ENCODE measurements around the gene HEATR5B. TPM values are rescaled to one million over a fixed set of nuclear protein-coding genes. Genes with fewer than 3 reads are reported as not detected.

The HEATR5B gene
- total and polyA plus RNA-seq, 2 of the 8 experiments (the other 6 are each of a cell fraction or from before 2014, with no cell fraction given), result 7.0 to 12.6 TPM

GRCh38 chr2:36982467-36982866 is 101.7 kb downstream of the HEATR5B start:
- no peak overlapping the region for H3K56ac ChIP-seq (replicated peaks; ENCODE audit: insufficient read length, low read depth, low read length)
- CTCF ChIA-PET (ENCODE audit: partially characterized antibody), result interaction anchor here (0.6 to 1.4 kb wide), 3 partner anchors 55 to 197 kb away, joined by 3 to 4 read pairs (median 4); no protein-coding TSS in a partner anchor
- no peak overlapping the region for H2BK12ac ChIP-seq (ENCODE audit: low read depth, low read length)
- H3K23me2 ChIP-seq (ENCODE audit: low read depth, low read length), result no peaks in the 10 kb centered on the region
- H3K36me3 ChIP-seq (ENCODE audit: control insufficient read depth in 2 of 4, insufficient read depth in 4 of 4, low read length in 3 of 4), result no peaks in the 10 kb centered on the region
- H2AFZ ChIP-seq (ENCODE audit: low read length), result no peak overlapping the region
- no peak overlapping the region for H2BK5ac ChIP-seq (ENCODE audit: low read depth, low read length)
- no peak overlapping the region for H3K18ac ChIP-seq (ENCODE audit: extremely low read depth, low read length)
- FAIRE-seq (no peak), DNase-seq (ENCODE audit: low read depth in 1 of 2, low spot score in 2 of 2) (no peak)
- WGBS, 2 experiments (ENCODE audit: extremely low coverage in 1 of 2, insufficient coverage in 1 of 2, insufficient read length in 1 of 2, insufficient replicate concordance in 2 of 2, low coverage in 1 of 2, low lambda C conversion rate in 2 of 2, missing lambda C conversion rate in 1 of 2), result 90% methylated on average over 3 of the region's 3 CpGs; no CpG with 5 or more reads in 1 of the 2 experiments
- no peak overlapping the region for H3K4me3 ChIP-seq (ENCODE audit: extremely low read depth in 1 of 4, insufficient read depth in 2 of 4, low read depth in 3 of 4, low read length in 4 of 4)
- no peak overlapping the region for H3K9ac ChIP-seq (replicated peaks in 1 of 4; ENCODE audit: extremely low read depth in 1 of 4, low read depth in 3 of 4, low read length in 3 of 4)
- H3K4me2 ChIP-seq (ENCODE audit: insufficient read depth in 1 of 2, low read depth in 2 of 2, low read length in 2 of 2), result no peak overlapping the region
- POLR2A ChIA-PET (ENCODE audit: partially characterized antibody), result no interaction called here
- H3K9me3 ChIP-seq (ENCODE audit: insufficient read depth in 2 of 2, low read depth in 1 of 2, low read length in 1 of 2), result no peaks in the 10 kb centered on the region
- H2BK15ac ChIP-seq (ENCODE audit: low read length), result no peak overlapping the region
- no peak overlapping the region for H3K4ac ChIP-seq (replicated peaks; ENCODE audit: insufficient read length, low read depth, low read length)
- no peak overlapping the region for H4K8ac ChIP-seq (ENCODE audit: extremely low read depth, insufficient read depth, low read length)
- no peaks in the 10 kb centered on the region for H3K27me3 ChIP-seq (replicated peaks in 1 of 4; ENCODE audit: control insufficient read depth in 3 of 4, extremely low read depth in 1 of 4, insufficient read depth in 3 of 4, low read length in 3 of 4)
- H3K79me1 ChIP-seq (ENCODE audit: low read depth, low read length), result no peaks in the 10 kb centered on the region
- no peak overlapping the region for H4K91ac ChIP-seq (replicated peaks; ENCODE audit: insufficient read length, low read length)
- no peaks in the 10 kb centered on the region for H4K20me1 ChIP-seq (replicated peaks in 1 of 2; ENCODE audit: control insufficient read depth in 1 of 2, insufficient read depth in 2 of 2, low read length in 2 of 2)
- no peak overlapping the region for H2AK5ac ChIP-seq (ENCODE audit: low read depth, low read length)
- H2BK120ac ChIP-seq (replicated peaks; ENCODE audit: low read depth, low read length), result no peak overlapping the region
- H3K23ac ChIP-seq (ENCODE audit: insufficient read length), result no peak overlapping the region
- no peak overlapping the region for H3K14ac ChIP-seq (ENCODE audit: insufficient read length)
- H4K5ac ChIP-seq (ENCODE audit: insufficient read length, low read depth, low read length), result no peak overlapping the region
- H3K27ac ChIP-seq (ENCODE audit: low read depth, low read length), result no peak overlapping the region
- no peaks in the 10 kb centered on the region for H3K4me1 ChIP-seq (replicated peaks in 1 of 4; ENCODE audit: control insufficient read depth in 3 of 4, insufficient read depth in 4 of 4, low read length in 3 of 4)
- H2BK20ac ChIP-seq (ENCODE audit: low read length), result no peak overlapping the region
- TF ChIP-seq RBBP5 (IDR thresholded peaks at IDR 0.05; ENCODE audit: borderline replicate concordance, low read depth, low read length) (no peak), HDAC6 (IDR thresholded peaks at IDR 0.05; ENCODE audit: low read depth, low read length) (no peak), POLR2AphosphoS5 (IDR thresholded peaks at IDR 0.05; ENCODE audit: low read depth, low read length) (no peak), KDM4A (IDR thresholded peaks at IDR 0.05; ENCODE audit: low read depth, low read length, severe bottlenecking) (no peak), SAP30 (IDR thresholded peaks at IDR 0.05; ENCODE audit: insufficient read depth, insufficient replicate concordance, low read length) (no peak), SP2 (IDR thresholded peaks at IDR 0.05; ENCODE audit: low read length) (no peak), PHF8 (conservative IDR thresholded peaks at IDR 0.05; ENCODE audit: low read depth, low read length) (no peak), TEAD4 (IDR thresholded peaks at IDR 0.05; ENCODE audit: low read depth, low read length) (no peak), POU5F1 (IDR thresholded peaks at IDR 0.05; ENCODE audit: low read depth, low read length) (no peak), NRF1 (IDR thresholded peaks at IDR 0.05; ENCODE audit: low read depth, low read length) (no peak), HDAC2 (IDR thresholded peaks at IDR 0.05; ENCODE audit: borderline replicate concordance in 1 of 2, low read depth in 2 of 2, low read length in 2 of 2) (no peak), BRCA1 (IDR thresholded peaks at IDR 0.05; ENCODE audit: low read depth, low read length) (no peak)
- no peaks in the 10 kb centered on the region for H3K79me2 ChIP-seq (ENCODE audit: control insufficient read depth in 1 of 2, insufficient read depth in 2 of 2, low read length in 2 of 2)

All from H1 (cell line).